ENCODE data around the gene GCGR. TPM values are rescaled to one million over a fixed set of nuclear protein-coding genes. Genes with fewer than 3 reads are reported as not detected.

GCGR gene
- polyA plus RNA-seq, 3 donors, result 0.12 to 1.4 TPM; not detected in 1

DNA sequence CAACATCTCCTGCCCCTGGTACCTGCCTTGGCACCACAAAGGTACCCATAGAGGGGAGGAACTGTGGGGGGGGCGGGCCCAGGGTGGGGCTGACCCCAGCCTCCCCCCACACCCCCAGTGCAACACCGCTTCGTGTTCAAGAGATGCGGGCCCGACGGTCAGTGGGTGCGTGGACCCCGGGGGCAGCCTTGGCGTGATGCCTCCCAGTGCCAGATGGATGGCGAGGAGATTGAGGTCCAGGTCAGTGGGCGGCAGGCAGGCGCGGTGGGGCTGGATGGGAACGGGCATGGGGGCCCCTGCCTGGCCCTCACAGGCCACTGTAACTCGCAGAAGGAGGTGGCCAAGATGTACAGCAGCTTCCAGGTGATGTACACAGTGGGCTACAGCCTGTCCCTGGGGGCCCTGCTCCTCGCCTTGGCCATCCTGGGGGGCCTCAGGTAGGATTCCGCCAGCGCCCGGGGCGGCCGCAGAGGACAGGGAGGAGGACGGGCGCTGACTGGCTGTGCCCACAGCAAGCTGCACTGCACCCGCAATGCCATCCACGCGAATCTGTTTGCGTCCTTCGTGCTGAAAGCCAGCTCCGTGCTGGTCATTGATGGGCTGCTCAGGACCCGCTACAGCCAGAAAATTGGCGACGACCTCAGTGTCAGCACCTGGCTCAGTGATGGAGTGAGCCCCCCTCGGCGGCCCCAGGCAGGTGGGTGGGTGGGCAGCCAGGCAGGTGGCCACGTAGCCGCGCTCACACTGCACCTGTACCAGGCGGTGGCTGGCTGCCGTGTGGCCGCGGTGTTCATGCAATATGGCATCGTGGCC is 7.1 kb downstream of the GCGR start:
- no peak overlapping the region for H3K27ac ChIP-seq (ENCODE audit: low read depth, low read length)
- 85 to 89% (median 86%) methylated on average over 40 to 42 of the region's 42 CpGs for WGBS, 3 donors

DNA sequence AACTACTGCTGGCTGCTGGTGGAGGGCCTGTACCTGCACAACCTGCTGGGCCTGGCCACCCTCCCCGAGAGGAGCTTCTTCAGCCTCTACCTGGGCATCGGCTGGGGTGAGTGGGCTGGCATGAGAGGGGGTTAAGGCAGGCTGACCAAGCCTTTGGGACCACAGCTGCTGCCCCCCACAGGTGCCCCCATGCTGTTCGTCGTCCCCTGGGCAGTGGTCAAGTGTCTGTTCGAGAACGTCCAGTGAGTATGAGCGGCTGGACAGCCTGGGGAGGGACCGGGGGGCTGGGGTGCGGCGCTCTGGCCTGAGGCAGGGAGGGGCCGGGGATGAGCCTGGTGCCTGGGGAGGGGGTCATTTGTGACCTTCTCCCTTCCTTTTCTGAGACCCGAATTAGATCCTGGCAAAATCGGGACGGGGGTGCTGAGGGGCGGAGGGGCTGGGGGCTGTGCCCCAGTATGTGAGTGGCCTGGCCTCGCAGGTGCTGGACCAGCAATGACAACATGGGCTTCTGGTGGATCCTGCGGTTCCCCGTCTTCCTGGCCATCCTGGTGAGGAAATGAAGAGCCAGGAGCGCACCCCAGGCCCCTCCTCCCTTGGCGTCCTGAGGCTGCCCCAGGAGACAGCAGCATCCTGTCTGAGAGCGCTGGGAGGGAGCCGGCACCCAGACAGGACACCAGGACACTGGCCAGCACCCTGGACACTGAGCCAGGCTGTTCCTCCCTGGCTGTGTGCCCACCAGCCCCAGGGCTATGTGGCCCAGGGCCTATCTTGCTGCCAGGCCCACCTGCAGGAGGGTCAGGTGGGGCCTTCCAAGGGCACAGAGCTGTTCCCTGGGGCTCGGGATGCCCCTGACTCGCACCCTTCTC is 8.0 kb downstream of the GCGR start:
- WGBS, 3 donors, result 69 to 86% (median 72%) methylated on average over 20 to 24 of the region's 24 CpGs
- no peak overlapping the region for H3K27ac ChIP-seq (ENCODE audit: low read depth, low read length)

DNA sequence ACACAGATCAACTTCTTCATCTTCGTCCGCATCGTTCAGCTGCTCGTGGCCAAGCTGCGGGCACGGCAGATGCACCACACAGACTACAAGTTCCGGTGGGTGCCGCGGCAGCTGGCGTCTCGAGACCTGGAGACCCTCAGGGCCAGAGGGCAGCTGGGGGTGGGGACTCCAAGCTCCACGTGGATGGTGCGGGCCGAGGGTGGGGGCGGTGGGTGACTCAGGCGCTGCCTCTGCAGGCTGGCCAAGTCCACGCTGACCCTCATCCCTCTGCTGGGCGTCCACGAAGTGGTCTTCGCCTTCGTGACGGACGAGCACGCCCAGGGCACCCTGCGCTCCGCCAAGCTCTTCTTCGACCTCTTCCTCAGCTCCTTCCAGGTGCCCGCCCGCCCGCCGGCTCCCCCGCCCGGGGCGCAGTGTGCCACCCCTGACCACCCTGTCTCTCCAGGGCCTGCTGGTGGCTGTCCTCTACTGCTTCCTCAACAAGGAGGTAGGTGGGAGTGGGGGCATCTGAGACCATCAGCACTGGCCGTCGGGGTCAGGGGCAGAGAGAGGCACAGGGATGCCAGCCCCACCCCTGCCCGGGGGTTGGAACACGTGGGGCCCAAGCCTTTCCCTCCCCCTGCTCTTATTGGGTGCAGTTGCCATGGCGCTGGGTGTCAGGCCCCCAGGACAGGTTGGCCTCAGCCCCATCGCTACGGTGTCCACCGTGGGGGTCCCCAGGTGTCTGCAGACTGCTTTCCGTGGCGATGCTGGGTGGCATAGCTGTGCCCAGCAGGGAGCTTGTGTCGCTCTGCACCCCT is 8.8 kb downstream of the GCGR start:
- WGBS, 3 donors, result 83 to 88% (median 83%) methylated on average over 31 to 45 of the region's 45 CpGs
- no peak overlapping the region for H3K27ac ChIP-seq (ENCODE audit: low read depth, low read length)

DNA sequence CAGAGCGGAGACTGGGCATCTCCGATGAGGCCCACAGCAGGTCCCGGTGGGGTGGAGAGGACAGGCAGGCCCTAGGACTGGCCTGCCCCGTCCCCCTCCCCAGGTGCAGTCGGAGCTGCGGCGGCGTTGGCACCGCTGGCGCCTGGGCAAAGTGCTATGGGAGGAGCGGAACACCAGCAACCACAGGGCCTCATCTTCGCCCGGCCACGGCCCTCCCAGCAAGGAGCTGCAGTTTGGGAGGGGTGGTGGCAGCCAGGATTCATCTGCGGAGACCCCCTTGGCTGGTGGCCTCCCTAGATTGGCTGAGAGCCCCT is 9.4 kb downstream of the GCGR start:
- 88 to 89% (median 89%) methylated on average over 9 to 15 of the region's 15 CpGs for WGBS, 3 donors
- no peak overlapping the region for H3K27ac ChIP-seq (ENCODE audit: low read depth, low read length)

DNA sequence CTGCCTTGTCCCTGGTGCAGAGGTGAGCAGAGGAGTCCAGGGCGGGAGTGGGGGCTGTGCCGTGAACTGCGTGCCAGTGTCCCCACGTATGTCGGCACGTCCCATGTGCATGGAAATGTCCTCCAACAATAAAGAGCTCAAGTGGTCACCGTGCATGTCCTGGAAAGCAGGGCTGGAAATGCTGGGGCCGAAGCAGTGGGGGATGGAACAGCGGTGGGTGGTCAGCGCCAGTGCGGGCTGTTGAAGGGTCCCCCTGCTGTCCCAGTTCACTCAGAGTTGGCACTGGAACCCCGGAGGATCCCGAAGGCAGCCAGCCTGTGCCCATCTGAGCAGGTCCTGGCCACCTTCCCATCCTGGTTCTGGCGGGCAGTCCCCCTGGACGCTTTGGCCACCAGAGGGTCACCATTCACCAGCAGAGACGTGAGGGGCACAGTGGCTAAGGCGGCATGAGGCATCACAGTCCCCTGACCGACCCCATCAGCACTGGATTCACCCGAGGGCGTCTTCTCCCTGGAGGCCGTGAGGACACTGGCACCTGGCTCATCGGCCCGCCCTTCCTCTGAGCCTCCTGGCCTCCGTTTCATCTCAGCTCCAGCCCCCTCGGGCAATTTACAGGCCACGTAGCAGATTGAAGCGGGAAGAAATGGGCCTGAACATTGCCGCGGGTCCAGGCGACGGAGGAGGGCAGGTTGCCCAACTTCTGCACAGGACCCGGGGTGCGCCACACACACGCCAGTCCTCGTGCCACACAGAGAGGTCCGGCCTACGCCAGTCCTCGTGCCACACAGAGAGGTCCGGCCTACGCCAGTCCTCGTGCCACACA is 10.1 kb downstream of the GCGR start:
- H3K27ac ChIP-seq (ENCODE audit: low read depth, low read length), result no peak overlapping the region
- 86 to 92% (median 87%) methylated on average over 37 to 40 of the region's 41 CpGs for WGBS, 3 donors

DNA sequence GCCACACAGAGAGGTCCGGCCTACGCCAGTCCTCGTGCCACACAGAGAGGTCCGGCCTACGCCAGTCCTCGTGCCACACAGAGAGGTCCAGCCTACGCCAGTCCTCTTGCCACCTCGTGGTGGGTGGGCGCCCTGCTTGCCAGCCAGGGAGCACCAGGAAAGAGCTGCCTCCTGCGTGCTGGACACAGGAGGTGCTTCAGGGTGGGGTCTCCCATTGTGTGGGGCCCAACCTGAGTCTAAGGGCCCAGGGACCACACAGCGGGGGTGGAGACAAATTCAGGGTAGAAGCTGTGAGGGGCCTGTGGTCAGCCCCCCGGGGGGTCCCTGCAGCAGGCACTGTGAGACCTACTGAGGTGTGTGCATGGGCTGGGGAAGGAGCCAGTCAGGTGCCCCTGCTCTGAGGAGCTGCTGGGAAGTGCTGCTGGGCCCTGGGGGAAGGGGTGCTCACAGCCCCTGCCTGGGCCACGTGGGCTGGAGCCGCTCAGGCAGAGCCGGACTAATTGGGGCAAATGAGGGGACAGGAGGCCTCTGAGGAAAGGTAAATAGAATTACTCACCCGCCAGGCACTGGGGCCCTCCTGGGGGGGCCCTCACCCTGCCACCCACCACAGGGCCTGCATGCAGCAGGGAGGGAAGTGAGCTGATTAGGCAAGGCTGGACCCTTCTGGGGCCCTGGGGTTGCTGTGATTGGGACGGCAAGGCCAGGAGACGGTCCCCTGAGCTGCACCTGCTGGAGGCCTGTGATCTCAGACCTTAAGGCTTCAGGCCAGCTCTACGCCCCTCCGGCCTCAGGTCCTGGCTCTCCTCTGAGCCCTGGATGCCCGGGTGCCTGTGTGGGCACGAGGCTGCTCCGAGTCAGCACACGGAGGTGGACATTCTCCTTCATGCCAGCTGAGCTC is 11.0 kb downstream of the GCGR start:
- 67 to 76% (median 71%) methylated on average over 18 to 24 of the region's 24 CpGs for WGBS, 3 donors
- H3K27ac ChIP-seq (ENCODE audit: low read depth, low read length), result no peak overlapping the region

DNA sequence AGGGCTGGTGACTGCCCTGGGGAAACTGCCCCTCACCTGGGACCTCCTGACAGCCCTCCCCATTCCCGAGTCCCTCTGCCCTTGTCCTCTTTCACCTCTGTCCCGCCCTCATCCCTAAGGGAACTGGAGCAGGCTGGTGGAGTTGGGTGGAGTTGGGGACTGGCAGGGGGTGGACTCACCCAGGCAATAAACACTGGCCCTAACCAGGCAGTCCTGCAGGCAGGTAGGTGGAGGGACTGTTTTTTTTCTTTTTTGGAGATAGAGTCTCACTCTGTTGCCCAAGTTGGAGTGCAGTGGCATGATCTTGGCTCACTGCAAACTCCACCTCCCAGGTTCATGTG is 11.7 kb downstream of the GCGR start:
- 60 to 76% (median 62%) methylated on average over 2 of the region's 2 CpGs for WGBS, 3 donors
- H3K27ac ChIP-seq (ENCODE audit: low read depth, low read length), result no peak overlapping the region

DNA sequence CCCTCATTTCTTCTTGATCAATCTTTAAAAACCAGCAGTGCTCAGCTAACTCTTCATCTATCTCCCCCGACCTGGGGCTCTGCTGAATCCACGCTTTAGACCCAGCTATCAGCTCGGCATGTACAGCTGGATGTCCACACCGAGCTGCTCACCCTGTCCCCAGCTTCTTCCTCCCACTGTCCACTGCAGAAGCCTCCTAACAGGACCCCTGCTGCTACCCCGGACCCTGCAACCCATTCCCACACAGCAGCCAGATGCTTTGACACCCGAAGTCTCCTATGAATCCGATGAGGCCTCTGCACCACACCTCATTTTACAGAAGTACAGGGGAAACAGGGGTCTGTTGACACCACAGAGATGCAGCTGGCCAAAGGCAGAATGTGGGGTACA is 13.8 kb downstream of the GCGR start:
- 41 to 52% (median 48%) methylated on average over 7 of the region's 7 CpGs for WGBS, 3 donors
- H3K27ac ChIP-seq (ENCODE audit: low read depth, low read length), result no peak overlapping the region

DNA sequence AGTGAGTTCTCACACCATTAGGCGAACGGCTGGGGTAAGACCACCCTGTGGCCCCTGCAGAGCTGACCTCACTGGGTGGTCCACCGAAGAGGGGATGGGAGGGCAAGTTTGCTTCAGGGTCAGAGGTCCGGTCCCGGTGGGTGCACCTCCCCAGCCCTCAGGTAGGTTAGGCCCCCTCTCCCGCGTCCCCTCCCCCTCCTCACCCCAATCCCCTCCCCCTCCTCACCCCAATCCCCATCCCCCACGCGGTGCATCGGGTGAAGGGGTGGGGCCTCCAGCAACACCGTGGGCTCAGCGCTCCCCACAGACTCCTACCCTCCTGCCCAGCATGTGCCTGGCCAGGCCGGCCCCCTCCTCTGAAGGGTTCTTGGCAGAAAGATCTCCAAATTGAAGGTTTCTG is 15.8 kb downstream of the GCGR start:
- H3K27ac ChIP-seq (ENCODE audit: low read depth, low read length), result no peak overlapping the region
- WGBS, 3 donors, result 27 to 42% (median 35%) methylated on average over 9 to 13 of the region's 13 CpGs

DNA sequence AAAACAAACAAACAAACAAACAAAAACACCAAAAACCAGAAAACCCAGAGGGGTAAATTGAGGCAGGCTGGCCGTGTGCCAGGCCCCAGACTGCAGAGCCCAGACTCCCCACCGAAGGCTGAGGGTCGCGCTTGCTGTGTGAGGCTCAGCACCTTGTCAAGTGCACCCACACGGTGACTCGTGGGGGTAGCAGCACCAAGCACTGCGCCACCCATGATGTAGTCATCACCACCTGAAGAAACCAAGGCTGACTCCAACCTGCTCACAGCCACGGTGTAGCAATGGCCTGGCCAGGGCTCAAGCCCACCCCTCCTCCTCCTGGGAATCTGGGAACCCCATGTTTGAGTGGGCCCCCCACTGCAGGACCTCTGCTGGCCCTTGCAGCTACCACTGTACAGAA is 17.2 kb downstream of the GCGR start:
- WGBS, 3 donors, result 75 to 86% (median 84%) methylated on average over 8 of the region's 8 CpGs
- H3K27ac ChIP-seq (ENCODE audit: low read depth, low read length), result no peak overlapping the region

DNA sequence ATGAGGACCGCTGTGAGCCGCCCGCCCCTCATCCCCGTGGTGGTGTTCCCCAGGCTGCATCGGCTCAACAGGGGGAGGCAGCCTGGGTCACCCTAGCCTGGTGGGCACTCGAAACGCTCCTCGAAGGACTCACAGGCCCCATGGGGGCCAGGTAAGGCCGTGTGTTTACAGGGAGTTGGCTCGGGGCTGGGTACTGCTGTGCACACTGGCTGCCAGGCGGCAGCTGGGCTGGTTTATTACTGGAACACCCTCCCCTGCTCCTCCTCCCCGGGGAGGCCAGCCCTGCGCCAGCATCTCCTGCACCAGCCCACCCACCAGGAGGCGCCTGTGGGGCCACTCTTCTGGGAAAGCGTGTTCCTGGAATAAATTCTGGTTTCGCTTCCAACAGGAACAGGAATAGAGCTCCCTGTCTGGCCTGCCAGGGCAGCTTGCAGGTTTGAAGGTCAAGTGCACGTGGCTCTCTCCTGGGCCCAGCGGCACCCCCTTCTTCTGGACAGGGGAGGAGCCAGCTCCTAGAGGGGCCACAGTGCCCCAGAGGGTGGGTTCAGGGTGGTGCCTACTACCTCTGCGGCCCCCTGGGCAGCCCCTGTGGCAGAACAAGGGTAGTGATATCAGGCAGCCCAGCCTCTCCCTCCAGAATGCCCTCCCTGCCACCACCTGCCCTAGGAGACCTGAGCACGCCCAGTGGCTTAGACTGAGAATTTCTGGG is 17.8 kb downstream of the GCGR start:
- 33 to 50% (median 46%) methylated on average over 19 to 20 of the region's 20 CpGs for WGBS, 3 donors
- H3K27ac ChIP-seq (ENCODE audit: low read depth, low read length), result no peak overlapping the region

DNA sequence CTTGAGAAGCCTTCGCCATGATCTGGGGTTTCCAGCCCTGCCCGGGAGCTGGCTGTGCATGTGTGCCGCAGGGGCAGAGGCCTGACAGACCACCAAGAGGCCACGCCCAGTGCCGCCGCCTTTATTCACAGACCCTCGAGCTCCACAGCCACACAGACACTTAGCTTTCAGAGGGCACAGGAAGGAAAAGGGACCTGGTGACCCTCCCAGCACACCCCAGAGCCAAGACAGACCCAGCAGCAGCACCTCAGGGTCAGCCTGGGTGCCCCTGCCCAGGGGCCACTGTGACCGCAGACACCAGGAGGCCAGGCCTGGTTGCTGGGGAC is 18.3 kb downstream of the GCGR start:
- H3K27ac ChIP-seq (ENCODE audit: low read depth, low read length), result no peak overlapping the region
- WGBS, 3 donors, result 87 to 93% (median 89%) methylated on average over 8 of the region's 8 CpGs

DNA sequence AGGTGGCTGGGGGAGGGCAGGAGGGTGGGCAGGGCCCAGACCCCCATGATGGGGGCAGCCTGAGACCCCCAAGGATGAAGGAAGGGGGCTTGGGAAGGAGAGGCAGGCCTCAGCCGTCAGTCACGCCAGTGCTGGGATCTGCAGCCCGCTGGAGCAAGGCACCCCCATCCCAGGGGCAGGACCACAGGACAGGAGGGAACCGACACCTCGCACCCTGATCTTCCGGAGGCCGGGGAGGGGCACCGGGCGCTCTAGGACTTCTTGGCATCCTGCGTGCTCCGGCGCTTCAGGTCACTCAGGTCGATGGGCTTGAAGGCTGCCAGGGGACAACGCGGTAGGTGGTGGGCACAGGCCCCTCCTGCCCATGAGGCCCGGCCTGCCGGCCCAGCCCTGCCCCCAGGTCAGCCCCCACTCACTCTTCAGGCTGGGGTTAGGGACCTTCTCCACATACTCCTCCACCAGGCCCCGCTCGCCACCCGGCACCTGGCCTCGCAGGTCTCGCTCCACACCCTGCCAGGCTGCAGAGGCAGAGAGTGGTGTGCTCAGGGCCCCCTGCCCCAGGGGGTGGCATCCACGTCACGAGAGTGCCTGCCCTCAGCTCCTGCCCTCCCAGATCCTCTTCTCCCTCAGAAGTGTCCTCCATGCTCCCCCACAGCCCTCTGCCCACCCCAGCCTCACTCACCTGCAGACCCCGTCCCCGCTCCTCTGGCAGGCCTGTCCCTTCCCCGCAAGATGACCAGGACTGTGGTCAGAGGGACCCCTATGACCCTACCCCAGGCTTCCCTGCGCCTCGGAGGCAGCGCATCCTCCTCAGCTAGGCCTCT is 19.3 kb downstream of the GCGR start:
- no peak overlapping the region for H3K27ac ChIP-seq (ENCODE audit: low read depth, low read length)
- WGBS, 3 donors, result 94 to 97% (median 95%) methylated on average over 26 to 30 of the region's 30 CpGs

DNA sequence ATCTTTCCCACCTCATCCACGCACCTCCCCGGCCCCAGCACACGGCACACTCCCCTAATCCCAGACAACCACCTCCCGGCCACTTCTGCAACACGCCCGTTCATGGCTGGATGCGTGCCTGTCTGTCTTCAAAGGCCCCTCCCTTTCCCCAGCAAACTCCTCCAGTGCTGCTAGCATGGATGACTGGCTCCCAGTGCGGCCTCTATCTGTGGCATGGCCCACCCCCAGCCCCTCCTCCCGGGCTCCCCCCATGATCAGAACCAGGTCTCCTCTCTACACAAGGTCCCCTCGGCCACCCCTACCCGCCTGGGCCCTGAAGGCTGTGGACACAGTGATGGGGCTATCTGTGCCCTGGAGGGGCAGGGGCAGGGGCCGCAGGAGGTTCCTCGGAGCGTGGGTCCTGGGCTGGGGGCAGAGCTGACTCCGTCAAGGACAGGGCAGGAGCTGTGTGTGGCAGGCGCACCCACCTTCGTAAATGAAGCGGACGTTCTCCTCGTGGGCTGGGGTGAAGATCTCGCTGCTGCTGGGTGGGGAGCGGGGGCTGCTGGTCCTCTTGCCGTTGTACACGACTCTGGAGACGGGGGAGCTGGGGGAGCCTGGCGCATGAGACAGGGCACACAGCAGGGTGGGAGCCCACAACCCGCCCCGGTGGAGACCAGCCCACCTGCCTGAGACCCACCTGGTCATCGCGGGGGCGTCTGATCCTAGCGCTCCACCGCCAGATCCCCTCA is 20.0 kb downstream of the GCGR start:
- WGBS, 3 donors, result 91 to 94% (median 92%) methylated on average over 32 to 33 of the region's 33 CpGs

DNA sequence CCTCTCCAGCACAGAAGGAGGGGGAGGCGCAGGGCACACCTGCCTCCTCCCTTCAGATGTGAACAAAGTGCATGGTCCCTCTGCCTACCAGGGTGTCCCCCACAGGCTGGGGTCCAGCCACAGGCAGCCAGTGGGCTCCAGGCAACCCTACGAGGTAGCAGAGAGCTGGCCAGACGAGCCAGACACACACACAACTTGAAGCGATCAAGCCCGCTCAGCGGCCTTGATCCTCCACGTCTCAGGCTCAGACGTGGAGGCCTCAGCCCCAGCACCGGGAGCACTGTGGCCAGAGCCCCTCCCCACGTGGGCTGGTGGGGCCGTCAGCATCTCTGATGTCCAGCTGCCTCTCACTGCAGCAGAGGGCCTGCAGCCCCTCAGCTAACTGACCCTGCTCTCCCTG is 20.6 kb downstream of the GCGR start:
- 79 to 89% (median 84%) methylated on average over 9 to 11 of the region's 11 CpGs for WGBS, 3 donors
- no peak overlapping the region for H3K27ac ChIP-seq (ENCODE audit: low read depth, low read length)

More for the DNA sequence above, 20.0 kb downstream of the GCGR start:
- no peak overlapping the region for H3K27ac ChIP-seq (ENCODE audit: low read depth, low read length)
